NCI-H1092 (cell line): Measurements from ENCODE around the gene CAMTA1.
"Not testable (repeated sequence)": the region's sequence is repeated elsewhere in the genome, so short reads cannot be mapped to it uniquely, and the experiment has no call there.

Experiments used
- DNase-seq: peaks from one replicate; lab custom pipeline; 2025; lab: John Stamatoyannopoulos, UW

Gene CAMTA1

GRCh38 chr1:7409278-7409677, 624.0 kb downstream of the CAMTA1 start:
- no peak for DNase-seq

GRCh38 chr1:7410156-7410555, 624.9 kb downstream of the CAMTA1 start:
- no peak for DNase-seq

DNA sequence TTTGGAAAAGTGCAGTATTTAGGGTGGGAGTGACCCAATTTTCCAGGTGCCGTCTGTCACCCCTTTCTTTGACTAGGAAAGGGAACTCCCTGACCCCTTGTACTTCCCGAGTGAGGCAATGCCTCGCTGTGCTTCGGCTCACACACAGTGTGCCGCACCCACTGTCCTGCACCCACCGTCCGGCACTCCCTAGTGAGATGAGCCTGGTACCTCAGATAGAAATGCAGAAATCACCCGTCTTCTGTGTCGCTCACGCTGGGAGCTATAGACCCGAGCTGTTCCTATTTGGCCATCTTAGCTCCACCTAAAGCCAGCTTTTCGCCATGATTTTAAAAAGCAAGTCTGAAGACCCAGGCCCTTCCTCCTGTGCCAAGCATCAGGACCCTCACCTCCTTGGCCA, 632.4 kb downstream of the CAMTA1 start:
- not testable (repeated sequence) for DNase-seq

DNA sequence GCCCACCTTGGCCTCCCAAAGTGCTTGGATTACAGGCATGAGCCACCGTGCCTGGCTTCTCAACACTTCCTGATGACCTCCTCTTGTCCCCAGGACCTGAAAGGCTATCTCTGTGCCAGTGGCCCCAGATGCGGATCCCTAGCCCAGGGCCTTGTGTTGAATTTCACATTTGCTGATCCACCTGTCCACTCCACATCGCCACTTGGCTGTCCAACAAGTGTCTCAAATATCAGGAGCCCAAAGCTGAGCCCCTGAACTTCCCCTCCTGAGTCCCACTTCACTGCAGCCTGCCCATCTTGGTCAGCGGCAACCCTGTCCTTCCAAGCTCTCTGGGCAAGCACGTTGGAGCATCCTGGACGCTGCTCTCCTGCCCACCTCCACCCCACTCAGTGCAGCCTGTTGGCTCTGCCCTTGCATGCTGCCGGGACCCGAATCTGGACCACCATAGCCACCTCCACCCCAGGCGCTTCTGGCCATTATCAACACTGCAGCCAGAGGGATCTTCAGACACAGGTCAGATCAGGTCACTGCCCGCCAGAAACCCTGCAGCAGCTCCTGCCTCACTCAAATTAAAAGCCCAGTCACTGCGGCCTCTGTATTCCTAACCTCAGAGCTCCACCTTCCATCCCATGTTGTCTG, 633.3 kb downstream of the CAMTA1 start:
- no peak for DNase-seq

DNA sequence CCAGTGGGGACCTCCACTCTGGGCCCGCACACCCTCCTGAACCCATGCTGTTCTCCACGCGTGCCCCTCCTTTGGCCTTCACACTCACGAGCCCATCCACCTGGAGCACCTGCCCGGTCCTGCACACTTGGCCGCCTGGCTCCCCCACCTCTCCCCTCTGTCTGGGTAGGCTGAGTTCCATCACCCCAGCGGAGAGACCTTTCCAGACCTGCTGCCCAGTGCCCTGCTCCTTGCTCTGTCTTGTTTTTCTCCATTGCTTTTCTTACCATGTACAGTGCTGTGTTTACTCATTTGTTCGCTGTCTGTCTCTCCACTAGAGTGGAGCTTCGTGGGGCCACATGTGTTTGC, 634.8 kb downstream of the CAMTA1 start:
- no peak for DNase-seq

GRCh38 chr1:7420470-7421100, 635.3 kb downstream of the CAMTA1 start:
- DNase-seq = no peak

DNA sequence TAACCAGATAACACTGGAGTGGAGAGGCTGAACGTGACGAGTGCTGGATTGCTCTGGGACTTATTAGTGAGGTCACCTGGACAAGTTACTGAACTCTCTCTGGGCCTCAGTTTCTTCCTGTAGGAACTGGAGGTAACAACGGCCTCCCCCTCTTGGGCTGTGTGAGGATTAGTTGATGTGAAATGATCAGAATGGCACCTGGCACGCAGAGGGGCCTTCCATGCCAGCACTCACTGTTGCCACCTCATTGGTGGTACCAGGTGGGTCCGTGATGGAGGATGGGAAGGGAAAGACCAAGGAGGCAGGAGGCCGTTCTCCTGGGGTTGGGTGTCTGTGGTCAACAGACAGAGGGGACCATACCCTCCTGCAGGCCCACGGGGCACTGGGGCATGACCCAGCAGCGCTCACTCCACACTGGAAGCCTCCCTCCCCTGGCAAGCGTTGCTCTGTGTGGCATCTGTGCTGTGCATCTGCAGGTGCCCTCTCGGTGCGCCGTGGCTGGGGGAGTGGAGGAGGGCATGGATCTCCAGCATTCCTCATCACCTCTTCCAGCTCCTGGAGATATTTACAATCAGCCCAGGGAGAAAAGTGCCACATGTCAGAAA, 636.3 kb downstream of the CAMTA1 start:
- DNase-seq = no peak

DNA sequence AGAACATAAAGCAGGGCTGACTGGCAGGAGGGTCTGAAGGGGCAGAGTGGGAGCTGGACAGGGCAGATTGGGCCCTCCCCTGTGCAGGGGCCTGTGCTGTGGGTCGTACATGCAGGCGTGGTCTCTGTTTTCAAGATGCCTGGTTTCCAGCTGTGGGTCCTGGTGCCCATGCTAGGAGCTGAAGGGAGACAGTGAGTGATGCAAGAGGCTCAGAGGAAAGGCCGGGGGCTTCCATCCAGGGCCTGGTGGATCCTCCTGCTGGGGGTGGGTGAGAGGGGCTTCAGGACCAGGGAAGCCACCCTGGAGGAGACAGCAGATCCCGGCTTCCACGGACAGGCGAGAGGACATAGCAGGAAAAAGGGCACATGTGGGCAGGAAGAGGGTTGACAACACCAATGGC, 636.8 kb downstream of the CAMTA1 start:
- DNase-seq = no peak

DNA sequence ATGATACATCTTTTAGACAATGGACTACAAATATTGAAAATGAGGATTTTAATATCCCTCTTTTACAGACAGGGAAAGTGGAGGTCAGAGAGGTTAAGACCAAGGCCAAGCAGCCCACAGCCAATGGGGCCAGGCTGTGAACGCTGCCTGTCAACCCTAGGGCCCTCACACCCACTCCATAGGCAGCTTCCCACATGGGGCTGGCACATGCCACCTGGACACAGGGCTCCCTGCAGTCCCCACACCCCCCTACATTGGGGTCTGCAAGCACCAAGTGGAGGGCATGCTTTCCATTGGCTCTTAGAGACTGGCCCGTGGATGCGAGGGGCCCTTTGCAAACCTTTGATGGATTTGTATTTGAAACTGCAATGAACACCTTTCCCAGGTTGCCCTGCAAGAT, 637.3 kb downstream of the CAMTA1 start:
- DNase-seq = no peak

DNA sequence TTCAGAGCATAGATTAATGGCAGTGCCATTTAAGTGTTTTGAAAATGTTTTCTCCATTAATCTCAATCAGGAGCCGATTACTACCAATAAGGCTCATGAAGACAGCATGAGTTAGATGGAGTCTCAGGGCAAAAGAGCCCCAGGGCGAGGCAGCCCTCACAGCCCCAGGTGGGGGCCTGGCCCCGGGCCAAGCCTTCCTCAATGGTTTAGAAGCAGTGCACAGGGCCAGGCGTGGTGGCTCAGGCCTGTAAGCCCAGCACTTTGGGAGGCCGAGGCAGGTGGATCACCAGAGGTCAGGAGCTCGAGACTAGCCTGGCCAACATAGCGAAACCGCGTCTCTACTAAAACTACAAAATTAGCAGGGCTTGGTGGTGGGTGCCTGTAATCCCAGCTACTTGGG, 637.7 kb downstream of the CAMTA1 start:
- DNase-seq = no peak

DNA sequence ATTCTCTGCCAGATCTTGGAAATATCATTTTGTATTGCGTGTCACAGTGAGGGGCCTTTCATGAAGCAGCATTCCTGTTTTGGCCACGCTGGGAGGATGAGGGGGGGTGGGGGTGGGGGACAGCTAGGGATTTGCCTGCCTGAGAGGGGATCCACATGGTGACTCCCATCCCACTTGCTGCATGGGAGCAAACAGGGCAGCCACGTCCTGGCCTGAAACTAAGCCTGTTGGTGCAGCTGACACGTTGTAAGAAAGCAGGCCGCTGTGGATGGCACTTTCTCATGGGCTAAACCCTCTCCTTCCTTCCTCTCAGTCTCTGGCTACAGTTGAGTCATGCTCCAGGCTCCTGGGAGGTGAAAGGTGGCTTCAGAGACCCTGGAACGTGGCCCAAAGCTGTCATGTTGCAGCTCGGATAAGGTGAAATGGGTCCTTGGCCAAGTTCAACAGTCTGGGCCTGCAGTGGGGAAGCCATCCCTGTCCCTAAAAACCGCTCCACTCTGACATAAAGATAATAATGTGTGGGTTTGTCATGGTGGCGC, 639.2 kb downstream of the CAMTA1 start:
- no peak for DNase-seq

DNA sequence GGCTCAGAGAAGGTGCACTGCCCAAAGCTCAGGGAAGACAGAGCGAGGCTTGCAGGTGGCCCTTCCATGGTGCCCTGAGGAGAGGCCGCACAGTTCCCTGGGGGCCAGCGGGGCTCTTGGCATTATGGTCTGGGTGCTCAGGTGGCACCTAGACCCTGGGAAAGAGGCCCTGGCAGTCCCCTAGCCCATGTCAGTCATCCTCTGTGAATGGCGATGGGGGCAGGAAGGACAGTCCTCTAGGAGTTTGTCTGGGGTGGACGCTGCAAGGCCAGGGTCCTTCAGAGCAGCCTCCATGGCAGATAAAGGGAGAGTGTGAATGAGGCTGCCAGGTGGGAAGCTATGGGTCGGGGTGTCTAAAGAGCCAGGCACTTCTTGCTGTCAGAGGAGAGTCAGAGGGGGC, 640.0 kb downstream of the CAMTA1 start:
- DNase-seq = no peak

DNA sequence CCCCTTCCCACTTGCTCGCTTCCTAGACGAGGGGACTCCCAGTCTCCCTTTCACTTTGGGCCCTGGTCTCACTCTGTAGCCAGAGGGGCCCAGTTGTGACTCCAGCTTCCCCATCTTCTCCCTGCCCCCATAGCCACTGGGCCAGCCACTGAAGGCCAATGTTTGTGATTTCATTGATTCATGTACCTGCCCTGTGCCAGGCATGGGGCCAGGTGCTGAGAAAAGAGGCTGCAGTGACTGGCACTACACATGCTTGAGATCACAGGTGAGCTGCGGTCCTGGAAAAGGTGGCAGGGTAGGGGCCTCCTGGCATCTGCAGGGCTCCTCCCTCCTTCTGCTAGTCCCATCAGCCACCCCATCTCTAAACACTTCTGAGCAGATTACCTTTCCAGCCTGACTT, 640.5 kb downstream of the CAMTA1 start:
- DNase-seq = no peak

- no peak for DNase-seq
Observed at GRCh38 chr1:7426780-7427604, 641.7 kb downstream of the CAMTA1 start.

DNA sequence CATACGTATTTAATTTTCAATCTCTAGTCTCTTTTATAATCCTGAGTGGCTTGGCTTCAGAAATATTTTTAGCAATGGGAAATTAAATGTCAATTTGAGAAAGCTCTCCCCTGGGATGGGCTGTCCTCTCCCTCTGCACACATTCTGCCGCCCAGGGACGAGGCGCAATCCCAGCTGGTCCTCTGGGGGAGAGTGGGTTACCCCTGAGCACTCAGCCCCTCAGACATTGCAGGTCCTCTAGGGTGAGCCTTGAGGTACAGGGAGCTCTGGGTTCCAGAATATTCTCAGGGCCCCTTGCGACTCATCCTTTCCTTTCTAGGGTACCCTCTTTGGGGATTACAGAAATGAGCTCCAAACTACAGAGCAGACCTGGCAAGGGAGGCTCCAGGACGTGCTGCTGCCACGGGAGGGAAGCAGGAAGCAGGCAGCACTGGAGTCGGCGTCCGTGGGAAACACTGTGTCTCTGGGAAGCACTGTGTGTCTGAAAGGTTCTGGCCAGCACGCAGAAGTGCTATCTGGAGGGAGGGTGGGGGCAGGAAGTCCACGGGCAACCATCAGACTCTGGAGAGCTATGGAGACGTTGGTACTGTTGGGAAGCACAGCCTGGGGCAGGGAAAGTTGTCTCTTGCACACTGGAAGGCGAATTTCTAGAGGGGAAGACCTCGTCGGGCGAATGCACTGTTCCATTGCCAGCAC, 642.5 kb downstream of the CAMTA1 start:
- DNase-seq = no peak

- DNase-seq = no peak
Observed at GRCh38 chr1:7429290-7429689, 644.0 kb downstream of the CAMTA1 start.

DNA sequence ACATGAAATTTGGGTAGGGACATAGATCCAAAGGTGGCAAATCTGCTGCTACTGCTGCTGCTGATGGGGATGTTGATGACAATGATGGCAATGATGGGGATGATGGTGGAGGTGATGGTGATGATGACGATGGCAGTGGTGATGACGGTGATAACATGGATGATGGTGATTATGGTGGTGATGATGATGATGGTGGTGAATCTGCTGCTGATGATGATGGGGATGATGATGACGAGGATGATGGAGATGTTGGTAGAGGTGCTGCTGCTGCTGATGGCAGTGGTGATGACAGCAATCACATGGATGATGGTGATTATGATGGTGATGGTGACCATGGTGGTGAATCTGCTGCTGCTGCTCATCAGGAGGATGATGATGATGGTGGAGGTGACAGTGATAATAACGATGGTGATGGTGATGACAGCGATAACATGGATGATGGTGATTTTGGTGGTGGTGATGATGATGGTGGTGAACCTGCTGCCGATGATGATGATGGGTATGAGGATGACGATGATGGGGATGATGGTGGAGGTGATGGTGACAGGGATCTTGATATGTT, 644.9 kb downstream of the CAMTA1 start:
- no peak for DNase-seq

GRCh38 chr1:7430691-7431090, 645.4 kb downstream of the CAMTA1 start:
- DNase-seq = no peak

- peak; percentile 44 for DNase-seq
Observed at GRCh38 chr1:7432102-7432899, 647.0 kb downstream of the CAMTA1 start.

GRCh38 chr1:7432900-7433380, 647.7 kb downstream of the CAMTA1 start:
- no peak for DNase-seq

DNA sequence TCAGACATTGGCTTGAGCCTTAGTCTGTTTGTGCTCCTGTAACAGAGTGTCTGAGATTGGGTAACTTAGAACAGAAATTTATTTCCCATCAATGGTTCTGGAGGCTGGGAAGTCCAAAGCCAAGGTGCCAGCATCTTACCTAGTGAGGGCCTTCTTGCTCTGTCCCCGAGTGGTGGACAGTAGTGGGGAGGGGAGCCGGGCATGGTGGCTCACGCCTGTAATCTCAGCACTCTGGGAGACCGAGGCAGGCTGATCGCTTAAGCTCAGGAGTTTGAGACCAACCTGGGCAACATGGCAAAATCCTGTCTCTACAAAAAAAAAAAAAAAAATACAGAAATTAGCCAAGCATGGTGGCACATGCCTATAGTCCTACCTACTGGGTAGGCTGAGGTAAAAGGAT, 649.3 kb downstream of the CAMTA1 start:
- DNase-seq = no peak
